K562 (cell line): ENCODE measurements around the gene SNAPC3. TPM values are rescaled to one million over a fixed set of nuclear protein-coding genes. Genes with fewer than 3 reads are reported as not detected.

Experiments
- CCNT2 ChIP-seq: IDR thresholded peaks from 2 replicates; pipeline ENCODE4 v1.6.1; 2011; ENCODE audit warnings: borderline replicate concordance, low read depth, mild to moderate bottlenecking, moderate library complexity, mixed read lengths, low read length; ENCODE audit not compliant: insufficient read length; ENCODE audit errors: extremely low read depth
- CHD2 ChIP-seq: IDR thresholded peaks from 2 replicates; pipeline ENCODE4 v1.6.1; 2011; ENCODE audit warnings: low read depth, low read length
- KDM5B ChIP-seq: fragments of 200-600 bp; sonication (generic); IDR thresholded peaks from 2 replicates; pipeline ENCODE4 v1.6.1; 2012; ENCODE audit warnings: low read depth, mild to moderate bottlenecking, moderate library complexity, low read length, control low read depth, inconsistent platforms; ENCODE audit not compliant: insufficient replicate concordance
- L3MBTL2 ChIP-seq: fragments of 450-650 bp; IDR thresholded peaks from 2 replicates; pipeline ENCODE4 v1.6.1; 2016; ENCODE audit warnings: mild to moderate bottlenecking, moderate library complexity
- LCOR ChIP-seq: sonication (generic); formaldehyde crosslinking; IDR thresholded peaks from 2 replicates; pipeline ENCODE4 v1.8.0; 2022; ENCODE audit warnings: mild to moderate bottlenecking, missing genetic modification reagents
- MAZ ChIP-seq, 2 experiments: fragments of 450-650 bp in 1 of 2; sonication (generic) in 1 of 2; formaldehyde crosslinking; IDR thresholded peaks in 1 of 2; conservative IDR thresholded peaks in 1 of 2; 2 replicates each; pipeline versions ENCODE4 v1.4.0 to v1.5.0; 2020; ENCODE audit warnings: mild to moderate bottlenecking in 1 of 2, missing genetic modification reagents in 1 of 2
- NRF1 ChIP-seq, 2 experiments: fragments of 450-650 bp; IDR thresholded peaks in 1 of 2; conservative IDR thresholded peaks in 1 of 2; 2 replicates each; pipeline ENCODE4 v1.6.1; 2014; ENCODE audit warnings: mild to moderate bottlenecking in 2 of 2
- PHF20 ChIP-seq: fragments of 450-650 bp; IDR thresholded peaks from 2 replicates; pipeline ENCODE4 v1.6.1; 2018; ENCODE audit not compliant: partially characterized antibody
- RNF2 ChIP-seq: sonication (generic); IDR thresholded peaks from 2 replicates; pipeline ENCODE4 v1.6.1; 2016
- SIN3B ChIP-seq: fragments of 450-650 bp; IDR thresholded peaks from 2 replicates; pipeline ENCODE4 v1.6.1; 2017; ENCODE audit warnings: low read depth, mild to moderate bottlenecking, moderate library complexity
- TCF3 ChIP-seq: sonication (generic); formaldehyde crosslinking; IDR thresholded peaks from 2 replicates; pipeline ENCODE4 v1.4.0; 2020; ENCODE audit warnings: mild to moderate bottlenecking, missing genetic modification reagents
- ZBTB17 ChIP-seq: fragments of 450-650 bp; formaldehyde crosslinking; IDR thresholded peaks from 2 replicates; pipeline ENCODE4 v1.4.0; 2020; ENCODE audit warnings: mild to moderate bottlenecking
- ZFX ChIP-seq: sonication (generic); formaldehyde crosslinking; IDR thresholded peaks from 2 replicates; pipeline ENCODE4 v1.8.0; 2022; ENCODE audit warnings: mild to moderate bottlenecking, missing genetic modification reagents, moderate library complexity
- ZNF121 ChIP-seq: sonication (generic); formaldehyde crosslinking; conservative IDR thresholded peaks from 2 replicates; pipeline ENCODE4 v1.8.0; 2022; ENCODE audit warnings: missing genetic modification reagents
- polyA plus RNA-seq, 8 experiments: library from polyadenylated mRNA; depleted of rRNA in 4 of 8; stranded (reverse) in 5 of 8; unstranded in 3 of 8; fragments of >200 nt; fragmentation: Nextera tagmentation in 2 of 8; fragmentation: Illumina TruSeq in 1 of 8; extraction: Ambion mirVana in 2 of 8; extraction: Trizol in 1 of 8; gene quantifications; 2 replicates each; pipeline versions ENCODE4 v1.2.1 to v1.2.3, GENCODE V29; 2011 to 2014; ENCODE audit warnings: inconsistent platforms in 1 of 8, missing spikeins in 1 of 8
- total RNA-seq, 7 experiments: library from RNA; depleted of rRNA in 6 of 7; stranded (reverse); fragments of >200 nt in 6 of 7; fragmentation: Illumina TruSeq in 2 of 7; extraction: Trizol in 2 of 7; gene quantifications; 2 replicates each; pipeline versions ENCODE4 v1.2.1 to v1.2.3, GENCODE V29; 2011 to 2021; ENCODE audit warnings: low replicate concordance in 1 of 7
- TF ChIP-seq, protein P1 (sequence below): fragments of 250-450 bp; sonication (Bioruptor Pico); IDR thresholded peaks from 2 replicates; pipeline ENCODE4 v1.4.0; 2020; ENCODE audit warnings: mild to moderate bottlenecking
- TF ChIP-seq, protein P2 (sequence below), 2 experiments: fragments of 150-350 bp in 1 of 2; IDR thresholded peaks; 2 replicates each; pipeline ENCODE4 v1.6.1; 2012 to 2016; ENCODE audit warnings: low read depth in 2 of 2, low read length in 2 of 2, mild to moderate bottlenecking in 1 of 2, moderate library complexity in 1 of 2

Gene SNAPC3
- total and polyA plus RNA-seq, 9 of the 15 experiments (the other 6 are each of a cell fraction or from before 2014, with no cell fraction given), result 2.3 to 38.9 (median 19.8) TPM

DNA sequence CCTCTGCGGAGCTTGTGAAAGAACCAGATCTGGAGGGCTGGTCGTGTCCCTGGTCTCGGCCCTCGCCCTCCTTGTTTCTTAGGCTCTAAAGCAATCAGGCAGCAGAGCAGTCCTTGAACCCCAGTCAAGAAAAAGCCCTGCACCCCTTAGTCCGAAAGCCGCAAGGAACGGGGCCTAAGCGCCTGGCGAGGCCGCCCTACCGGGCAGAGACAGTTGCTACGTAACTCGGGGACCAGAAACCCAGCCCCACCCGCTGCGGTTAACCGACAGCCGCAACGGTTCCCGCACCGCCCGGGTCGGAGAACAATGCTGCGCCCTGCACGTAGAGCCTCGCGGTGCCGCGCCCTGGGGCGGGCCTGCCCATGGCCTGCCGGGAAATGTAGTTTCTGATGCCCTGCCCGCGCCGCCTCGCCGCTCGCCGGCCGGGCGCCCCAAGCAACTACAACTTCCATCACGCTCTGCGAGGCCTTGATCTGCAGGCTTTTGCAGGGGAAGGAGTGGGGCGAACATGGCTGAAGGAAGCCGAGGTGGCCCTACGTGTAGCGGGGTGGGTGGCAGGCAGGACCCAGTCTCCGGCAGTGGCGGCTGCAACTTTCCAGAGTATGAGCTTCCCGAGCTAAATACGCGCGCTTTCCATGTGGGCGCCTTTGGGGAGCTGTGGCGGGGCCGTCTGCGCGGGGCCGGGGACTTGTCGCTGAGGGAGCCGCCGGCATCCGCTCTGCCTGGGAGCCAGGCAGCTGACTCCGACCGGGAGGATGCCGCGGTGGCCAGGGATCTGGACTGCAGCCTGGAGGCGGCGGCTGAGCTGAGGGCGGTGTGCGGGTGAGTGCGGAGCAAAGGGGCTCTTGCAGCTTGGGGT, at the start of gene SNAPC3 (continued):
- TF ChIP-seq L3MBTL2 (0 out of 2 replicates have a peak, but pooled peaks have one; percentile 53), SIN3B (peak; percentile 39), ZNF121 (CRISPR knock-in tag) (no peak), NRF1 (conservative IDR thresholded peaks at IDR 0.05 in 1 of 2, IDR thresholded peaks at IDR 0.05 in 1 of 2) (peak; percentile 70 to 77), KDM5B (peak; percentile 74), ZFX (CRISPR knock-in tag) (peak; percentile 96), TCF3 (CRISPR knock-in tag) (0 out of 2 replicates have a peak, but pooled peaks have one; percentile 16), LCOR (CRISPR knock-in tag) (no peak), ZBTB17 (CRISPR knock-in tag) (peak; percentile 76), PHF20 (peak; percentile 23), RNF2 (peak; percentile 34; the same call in 1 of the 2 replicates), MAZ (CRISPR knock-in tag; conservative IDR thresholded peaks at IDR 0.05 in 1 of 2, IDR thresholded peaks at IDR 0.05 in 1 of 2) (peak; percentile 63 to 71; a peak in 3 of 4 replicates), CHD2 (peak; percentile 88), CCNT2 (peak; percentile 78)
- TF ChIP-seq, protein P1, sequence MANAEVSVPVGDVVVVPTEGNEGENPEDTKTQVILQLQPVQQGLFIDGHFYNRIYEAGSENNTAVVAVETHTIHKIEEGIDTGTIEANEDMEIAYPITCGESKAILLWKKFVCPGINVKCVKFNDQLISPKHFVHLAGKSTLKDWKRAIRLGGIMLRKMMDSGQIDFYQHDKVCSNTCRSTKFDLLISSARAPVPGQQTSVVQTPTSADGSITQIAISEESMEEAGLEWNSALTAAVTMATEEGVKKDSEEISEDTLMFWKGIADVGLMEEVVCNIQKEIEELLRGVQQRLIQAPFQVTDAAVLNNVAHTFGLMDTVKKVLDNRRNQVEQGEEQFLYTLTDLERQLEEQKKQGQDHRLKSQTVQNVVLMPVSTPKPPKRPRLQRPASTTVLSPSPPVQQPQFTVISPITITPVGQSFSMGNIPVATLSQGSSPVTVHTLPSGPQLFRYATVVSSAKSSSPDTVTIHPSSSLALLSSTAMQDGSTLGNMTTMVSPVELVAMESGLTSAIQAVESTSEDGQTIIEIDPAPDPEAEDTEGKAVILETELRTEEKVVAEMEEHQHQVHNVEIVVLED, result peak; percentile 82
- TF ChIP-seq, protein P2, sequence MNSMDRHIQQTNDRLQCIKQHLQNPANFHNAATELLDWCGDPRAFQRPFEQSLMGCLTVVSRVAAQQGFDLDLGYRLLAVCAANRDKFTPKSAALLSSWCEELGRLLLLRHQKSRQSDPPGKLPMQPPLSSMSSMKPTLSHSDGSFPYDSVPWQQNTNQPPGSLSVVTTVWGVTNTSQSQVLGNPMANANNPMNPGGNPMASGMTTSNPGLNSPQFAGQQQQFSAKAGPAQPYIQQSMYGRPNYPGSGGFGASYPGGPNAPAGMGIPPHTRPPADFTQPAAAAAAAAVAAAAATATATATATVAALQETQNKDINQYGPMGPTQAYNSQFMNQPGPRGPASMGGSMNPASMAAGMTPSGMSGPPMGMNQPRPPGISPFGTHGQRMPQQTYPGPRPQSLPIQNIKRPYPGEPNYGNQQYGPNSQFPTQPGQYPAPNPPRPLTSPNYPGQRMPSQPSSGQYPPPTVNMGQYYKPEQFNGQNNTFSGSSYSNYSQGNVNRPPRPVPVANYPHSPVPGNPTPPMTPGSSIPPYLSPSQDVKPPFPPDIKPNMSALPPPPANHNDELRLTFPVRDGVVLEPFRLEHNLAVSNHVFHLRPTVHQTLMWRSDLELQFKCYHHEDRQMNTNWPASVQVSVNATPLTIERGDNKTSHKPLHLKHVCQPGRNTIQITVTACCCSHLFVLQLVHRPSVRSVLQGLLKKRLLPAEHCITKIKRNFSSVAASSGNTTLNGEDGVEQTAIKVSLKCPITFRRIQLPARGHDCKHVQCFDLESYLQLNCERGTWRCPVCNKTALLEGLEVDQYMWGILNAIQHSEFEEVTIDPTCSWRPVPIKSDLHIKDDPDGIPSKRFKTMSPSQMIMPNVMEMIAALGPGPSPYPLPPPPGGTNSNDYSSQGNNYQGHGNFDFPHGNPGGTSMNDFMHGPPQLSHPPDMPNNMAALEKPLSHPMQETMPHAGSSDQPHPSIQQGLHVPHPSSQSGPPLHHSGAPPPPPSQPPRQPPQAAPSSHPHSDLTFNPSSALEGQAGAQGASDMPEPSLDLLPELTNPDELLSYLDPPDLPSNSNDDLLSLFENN (IDR thresholded peaks at IDR 0.05; ENCODE audit: low read depth in 2 of 2, low read length in 2 of 2), result 0 out of 4 replicates have a peak, but pooled peaks of 1 of the 2 experiments have one; percentile 31
- TF ChIP-seq, all 486 proteins: peak for 88
